HG02938 (cell line): ENCODE results near the gene ARID3A.
"Not testable (repeated sequence)": the region's sequence is repeated elsewhere in the genome, so short reads cannot be mapped to it uniquely, and the experiment has no call there.

Experiments
- ATAC-seq: cut with Tn5 transposase; IDR thresholded peaks from one replicate; pipeline ENCODE4 v1.9.1; 2021; ENCODE audit warnings: mild to moderate bottlenecking, moderate library complexity; ENCODE audit not compliant: unreplicated experiment

Gene ARID3A

GRCh38 chr19:945401-946252 is 19.8 kb downstream of the ARID3A start:
- ATAC-seq, result no peak

DNA sequence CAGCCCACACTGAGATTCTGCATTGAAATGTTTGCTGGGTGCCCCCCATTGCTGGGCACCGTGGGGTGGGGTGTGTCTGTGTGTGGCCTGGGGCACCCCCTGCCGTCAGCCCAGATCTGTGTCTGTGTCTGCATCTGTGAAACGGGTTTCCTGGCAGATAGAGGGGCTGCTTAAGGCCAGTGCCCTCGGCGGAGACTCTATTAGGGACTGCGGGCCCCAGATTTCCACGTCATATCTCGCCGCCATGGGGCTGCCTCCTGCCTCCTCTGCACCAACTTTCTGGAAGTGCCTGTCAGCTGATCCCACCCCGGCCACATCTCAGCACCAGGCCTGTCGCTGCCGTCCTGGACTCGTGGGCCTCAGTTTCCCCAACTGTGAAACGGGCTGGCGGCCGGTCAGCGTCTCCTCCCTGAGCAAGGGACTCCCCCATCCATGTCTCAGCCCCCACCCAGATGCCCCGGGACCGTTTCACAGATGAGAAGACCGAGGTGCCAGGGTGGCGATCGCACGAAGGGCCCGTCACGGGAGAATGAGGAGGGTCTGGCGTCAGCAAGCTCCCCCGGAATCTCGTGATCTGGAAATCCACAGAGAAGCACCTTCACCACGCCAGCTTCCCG is 21.4 kb downstream of the ARID3A start:
- peak; percentile 9 for ATAC-seq

DNA sequence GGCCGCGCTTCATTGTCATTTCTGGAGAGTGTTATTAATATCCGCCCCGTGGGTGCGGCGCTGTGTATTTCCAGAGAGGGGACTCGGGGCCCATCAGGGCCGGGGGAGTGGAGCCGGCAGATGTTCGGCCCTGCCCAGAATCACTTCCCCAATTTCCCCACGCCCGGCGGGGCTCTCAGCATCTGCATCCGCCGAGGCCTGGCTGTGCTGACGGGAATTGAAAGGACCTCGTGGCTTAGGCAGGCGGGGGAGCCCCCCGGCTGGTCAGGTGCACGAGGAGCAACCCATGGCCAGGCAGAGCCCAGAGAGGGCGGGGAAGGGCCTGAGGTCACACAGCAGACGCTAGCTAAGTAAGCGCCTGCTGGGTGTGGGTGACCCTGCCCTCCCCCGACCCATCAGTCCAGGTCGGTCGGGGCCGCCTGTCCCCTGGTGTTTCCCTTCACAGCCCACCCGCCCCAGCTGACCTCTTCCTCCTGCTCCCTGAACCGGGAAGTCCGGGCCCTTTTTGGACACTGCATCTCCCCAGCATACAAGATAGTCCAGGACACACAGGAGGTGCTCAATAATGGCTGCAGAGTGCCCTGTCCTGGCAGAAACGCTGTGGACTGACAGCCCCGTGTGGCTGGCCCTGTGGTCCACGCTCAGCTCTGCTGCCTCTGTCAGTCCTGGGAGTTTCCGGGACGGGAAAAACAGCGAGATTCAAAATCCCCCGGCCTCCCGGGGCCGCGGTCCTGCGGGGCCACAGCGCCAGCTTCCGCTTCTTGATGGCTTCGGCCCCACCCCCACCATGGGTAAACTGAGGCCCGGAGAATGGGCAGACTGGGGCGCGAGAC is 22.1 kb downstream of the ARID3A start:
- peak; percentile 50 for ATAC-seq

DNA sequence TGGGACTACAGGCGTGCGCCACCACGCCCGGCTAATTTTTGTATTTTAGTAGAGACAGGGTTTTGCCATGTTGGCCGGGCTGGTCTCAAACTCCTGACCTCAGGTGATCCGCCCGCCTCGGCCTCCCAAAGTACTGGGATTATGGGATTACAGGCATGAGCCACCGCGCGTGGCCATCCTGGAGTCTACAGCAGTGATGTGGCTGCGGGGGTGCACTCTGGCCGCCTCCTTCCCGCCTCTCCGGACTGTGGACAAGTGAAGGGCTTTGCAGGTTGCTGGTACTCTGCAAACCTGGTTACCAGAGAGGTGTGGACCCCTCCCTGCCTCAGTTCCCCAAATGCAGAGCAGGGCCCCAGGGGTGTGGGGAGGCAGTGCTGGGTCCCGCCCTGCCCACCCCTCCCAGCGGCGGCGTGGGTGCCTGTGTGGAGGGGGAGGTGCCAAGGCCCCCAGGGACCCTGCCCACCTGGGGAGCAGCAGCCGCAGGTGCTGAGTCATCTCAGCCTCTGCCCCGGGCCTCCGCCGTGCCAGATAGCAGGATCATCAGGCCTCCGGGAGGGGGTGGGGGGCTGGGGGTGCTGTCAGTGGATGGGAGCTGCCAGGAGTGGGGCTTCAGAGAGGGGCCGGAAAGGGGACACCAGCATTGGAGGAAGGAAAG is 23.1 kb downstream of the ARID3A start:
- ATAC-seq, result no peak

GRCh38 chr19:950352-951066 is 24.7 kb downstream of the ARID3A start:
- ATAC-seq, result no peak

DNA sequence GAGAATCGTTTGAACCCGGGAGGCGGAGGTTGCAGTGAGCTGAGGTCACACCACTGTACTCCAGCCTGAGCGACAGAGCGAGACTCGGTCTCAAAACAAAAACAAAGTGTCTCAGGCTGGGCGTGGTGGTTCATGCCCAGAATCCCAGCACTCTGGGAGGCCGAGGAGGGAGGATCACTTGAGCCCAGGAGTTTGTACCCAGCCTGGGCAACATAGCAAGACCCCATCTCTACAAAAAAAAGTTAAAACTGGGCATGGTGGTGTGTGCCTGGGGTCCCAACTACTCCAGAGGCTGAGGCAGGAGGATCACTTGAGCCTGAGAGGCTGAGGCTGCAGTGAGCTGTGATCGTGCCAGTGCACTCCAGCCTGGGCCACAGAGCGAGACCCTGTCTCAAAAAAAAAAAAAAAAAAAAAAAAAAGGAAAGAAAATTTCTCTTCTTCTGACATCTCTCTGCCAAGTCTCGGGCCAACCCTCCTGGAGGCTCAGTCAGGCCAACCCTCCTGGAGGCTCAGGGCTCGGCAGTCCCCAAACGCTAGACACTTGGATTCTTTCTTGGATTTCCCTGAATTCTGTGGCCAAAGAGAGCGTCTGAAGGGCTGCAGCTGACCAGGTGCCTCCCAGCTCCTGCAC is 26.3 kb downstream of the ARID3A start:
- no peak for ATAC-seq

DNA sequence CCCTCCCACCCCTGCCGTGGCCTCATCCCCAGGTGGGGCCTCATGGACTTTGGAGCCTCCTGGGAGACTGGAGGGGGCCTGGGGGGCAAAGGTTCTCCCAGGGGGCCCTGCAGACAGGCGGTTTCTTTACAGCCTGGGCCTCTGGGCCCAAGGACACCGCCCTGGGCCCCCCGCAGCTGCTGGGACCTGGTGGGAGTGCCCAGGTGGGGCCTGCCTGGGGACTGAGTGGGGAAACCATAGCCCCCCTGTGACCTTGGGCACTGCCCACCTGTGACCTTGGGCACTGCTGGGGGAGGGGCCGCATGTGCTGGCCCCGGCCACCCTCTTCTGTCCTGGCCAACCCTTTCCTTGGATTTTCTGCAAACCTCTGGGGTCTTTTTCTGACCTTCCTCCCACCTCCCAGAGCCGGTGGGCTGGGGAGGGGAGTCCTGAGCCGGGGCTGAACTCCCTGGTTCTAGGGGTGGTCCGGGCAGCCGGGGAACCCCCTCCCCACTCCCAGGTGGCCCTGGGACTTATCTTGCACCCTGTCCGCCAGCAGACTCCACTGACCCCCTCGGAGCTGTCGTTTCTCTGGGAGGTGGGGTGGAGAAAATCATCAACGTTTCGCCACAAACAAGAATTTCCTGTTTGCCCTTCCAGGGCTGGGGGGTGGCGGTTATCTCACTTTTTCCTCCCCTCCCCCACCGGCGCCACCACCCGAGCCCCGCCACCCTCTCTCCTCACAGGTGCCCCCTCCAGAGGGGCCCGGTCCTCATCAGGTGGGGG is 27.0 kb downstream of the ARID3A start:
- no peak for ATAC-seq

DNA sequence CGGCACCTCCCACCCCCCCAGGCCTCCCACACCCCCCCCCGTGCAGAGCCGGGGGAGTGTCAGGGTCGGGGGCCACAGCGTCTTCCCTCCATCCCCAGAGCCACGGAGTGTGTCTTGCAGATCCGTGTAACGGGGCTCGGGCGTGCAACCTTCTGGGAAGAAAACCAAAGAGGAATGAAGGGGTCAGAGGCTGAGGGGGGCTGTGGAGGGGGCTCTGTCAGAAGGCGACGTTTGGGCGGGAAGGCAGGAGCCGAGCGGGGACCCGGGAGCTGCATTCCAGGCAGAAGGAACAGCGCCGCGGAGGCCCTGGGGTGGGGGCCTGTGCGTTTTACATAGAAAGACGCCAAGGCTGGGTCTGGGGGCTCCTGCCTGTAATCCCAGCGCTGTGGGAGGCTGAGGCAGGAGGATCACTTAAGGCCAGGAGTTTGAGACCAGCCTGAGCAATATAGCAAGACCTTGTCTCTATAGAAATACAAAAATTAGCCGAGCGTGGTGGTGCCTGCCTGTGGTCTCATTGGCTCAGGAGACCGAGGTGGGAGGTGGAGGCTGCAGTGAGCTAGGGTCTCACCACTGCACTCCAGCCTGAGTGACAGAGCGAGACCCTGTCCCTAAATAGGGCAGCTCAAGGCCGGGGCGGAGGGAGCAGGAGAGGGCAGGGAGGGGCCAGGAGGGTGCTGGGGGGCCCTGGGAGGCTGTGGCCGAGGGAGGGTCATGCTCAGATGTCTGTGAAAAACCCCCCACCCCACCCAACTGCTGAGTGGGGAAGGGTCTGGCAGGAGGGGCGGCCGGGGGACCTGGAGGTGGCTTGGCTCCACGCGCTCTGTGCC is 27.8 kb downstream of the ARID3A start:
- ATAC-seq, result no peak

DNA sequence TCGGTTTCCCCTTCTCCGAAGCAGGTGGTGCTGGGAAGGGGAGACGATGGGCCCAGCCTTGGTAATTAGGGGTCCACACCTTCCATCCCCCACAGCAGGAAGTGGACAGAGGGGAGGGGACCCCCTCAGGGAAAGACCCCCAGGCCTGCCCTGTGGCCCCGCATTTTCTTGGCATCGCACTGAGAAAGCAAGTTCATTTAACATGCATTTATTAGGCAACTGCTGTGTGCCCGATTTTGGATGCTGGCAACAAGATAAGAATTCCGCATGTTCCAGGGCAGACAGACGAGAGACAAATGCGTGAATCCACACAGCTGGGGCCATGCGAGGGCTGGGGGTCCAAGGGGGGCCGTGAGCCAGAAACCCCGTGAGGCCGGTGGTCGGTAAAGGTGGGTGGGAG is 28.4 kb downstream of the ARID3A start:
- no peak for ATAC-seq

DNA sequence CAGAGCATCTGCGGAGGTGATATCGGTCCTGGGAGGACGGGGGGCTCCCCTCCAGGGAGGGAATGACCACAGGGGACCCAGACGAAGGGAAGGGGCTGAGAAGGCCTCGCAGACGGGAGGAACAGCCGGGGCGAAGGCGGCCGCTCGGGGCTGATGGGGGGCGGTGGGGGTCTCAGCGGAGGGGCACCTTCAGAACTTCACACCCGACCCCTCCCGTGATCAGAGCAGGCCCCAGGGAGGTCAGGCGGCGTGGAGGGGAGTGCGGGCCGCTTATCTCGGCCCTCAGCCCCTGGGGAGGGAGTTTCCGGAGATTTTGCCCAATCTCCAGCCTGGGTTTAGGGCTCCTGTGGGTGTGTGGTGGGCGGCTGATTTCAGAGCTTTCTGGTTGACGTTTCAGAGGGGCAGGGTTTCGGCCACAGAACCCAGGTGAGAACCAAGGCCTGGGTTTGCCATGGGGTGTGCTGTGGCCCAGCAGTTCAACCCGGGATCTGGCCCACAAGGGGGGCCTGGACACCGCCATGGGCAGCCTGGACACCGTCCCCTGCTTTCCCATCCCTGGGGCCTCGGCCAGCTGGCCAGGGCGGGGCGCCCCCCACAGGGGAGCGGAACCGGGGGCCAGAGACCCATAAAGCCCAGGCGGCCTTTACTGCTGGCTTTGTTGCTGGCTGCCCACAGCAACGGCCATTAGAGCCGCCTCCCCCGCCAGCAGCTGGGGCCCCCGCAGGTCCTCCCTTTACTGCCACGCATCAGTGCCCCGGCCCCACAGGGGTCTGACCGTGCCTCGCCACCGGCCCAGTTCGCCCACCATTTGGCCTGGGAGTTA is 29.0 kb downstream of the ARID3A start:
- ATAC-seq, result no peak

GRCh38 chr19:955803-956765 is 30.2 kb downstream of the ARID3A start:
- no peak for ATAC-seq

DNA sequence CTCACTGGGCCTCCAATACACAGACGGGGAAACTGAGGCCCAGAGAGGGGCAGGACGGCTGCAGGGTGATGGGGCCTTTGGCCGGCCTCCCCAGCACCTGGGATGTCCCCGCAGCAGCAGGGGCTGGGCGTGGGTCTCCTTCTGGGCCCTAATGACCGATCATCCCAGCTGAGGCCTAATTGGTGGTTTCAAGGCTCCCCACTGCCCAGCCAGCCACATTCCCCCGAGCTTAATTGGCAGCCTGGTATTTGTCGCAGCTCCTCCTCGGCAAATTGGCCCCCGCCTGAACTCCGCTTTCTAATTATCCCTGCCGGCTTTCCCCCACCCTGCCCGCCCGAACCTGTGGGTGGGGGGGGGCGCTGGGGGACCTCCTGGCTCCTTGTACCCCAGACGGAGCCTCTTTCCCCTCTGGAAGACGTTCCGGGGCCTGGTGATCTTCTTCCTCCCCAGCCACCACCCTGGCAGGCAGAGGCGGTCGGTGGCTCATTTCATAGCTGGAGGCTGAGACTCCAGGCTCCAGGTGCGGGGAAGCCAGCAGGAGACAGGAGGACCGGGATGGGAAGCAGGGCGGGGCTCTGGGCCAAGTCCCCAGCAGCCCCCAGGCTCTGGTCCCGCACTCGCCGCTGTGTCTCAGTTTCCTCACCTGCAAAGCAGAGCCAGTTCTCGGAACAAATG is 31.1 kb downstream of the ARID3A start:
- ATAC-seq, result no peak

DNA sequence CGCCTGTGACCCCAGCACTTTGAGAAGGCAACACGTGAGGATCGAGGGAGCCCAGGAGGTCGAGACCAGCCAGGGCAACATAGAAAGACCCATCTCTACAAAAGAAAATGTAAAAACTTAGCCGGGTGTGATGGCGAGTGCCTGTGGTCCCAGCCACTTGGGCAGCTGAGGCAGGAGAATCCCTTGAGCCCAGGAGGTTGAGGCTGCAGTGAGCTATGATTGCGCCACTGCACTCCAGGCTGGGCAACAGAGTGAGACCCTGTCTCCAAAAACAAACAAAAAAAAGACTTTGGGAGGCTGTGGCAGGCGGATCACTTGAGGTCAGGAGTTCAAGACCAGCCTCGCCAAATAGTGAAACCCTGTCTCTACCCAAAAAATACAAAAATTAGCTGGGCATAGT is 31.7 kb downstream of the ARID3A start:
- not testable (repeated sequence) for ATAC-seq

DNA sequence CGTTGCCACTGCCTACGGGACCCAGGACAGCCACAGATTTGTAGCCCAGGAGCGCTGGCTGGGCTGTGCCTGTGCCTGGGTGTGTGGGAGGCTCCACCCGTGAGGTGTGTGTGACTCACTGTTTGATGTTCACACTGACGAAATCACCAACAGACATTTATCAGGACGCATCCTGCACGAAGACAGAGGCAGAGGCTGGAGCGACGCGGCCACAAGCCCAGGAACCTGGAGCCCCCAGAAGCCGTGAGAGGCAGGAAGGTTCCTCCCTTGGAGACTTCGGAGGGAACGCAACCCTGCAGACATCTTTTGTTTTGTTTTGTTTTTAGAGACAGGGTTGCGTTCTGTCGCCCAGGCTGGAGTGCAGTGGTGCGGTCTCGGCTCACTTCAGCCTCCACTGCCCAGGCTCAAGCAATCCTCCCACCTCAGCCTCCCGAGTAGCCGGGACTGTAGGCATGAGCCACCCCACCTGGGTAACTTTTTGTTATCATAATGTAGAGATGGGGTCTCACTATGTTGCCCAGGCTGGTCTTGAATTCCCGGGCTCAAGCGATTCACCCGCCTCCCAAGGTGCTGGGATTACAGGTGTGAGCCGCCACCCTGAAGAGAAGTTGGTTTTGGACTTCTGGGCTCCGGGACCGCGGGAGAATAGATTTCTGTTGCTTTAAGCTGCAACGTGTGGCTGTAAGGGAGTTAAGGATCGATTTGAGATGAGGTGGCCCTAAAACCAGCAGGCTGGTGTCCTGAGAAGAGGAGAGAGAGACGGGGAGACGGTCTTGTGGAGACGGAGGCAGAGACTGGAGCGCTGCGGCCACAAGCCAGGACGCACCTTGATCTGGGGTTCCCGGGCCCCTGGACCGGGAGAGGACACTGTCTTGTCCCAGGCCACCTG is 33.4 kb downstream of the ARID3A start:
- ATAC-seq, result no peak

GRCh38 chr19:960020-960419 is 34.2 kb downstream of the ARID3A start:
- no peak for ATAC-seq
